IMR-90 (cell line): ENCODE results near the gene VEGFA. TPM values are rescaled to one million over a fixed set of nuclear protein-coding genes. Genes with fewer than 3 reads are reported as not detected.
A peak's percentile ranks its signal among the peaks of the same experiment; 100 is the strongest.

Experiments
- ATAC-seq: fragments of 200-7000 bp; cut with Tn5 transposase; 2 replicates; pipeline ENCODE4 v1.9.1; 2020; ENCODE audit warnings: low read depth, mild to moderate bottlenecking, moderate library complexity
- BruUV-seq: library from RNA; stranded (reverse); fragments of 400-500 nt; replicated peaks from 2 replicates; lab custom pipeline; 2021; lab: Mats Ljungman, UMichigan
- CTCF ChIA-PET: fragments of 300-600 bp; formaldehyde crosslinking; extraction: SDS; loops from one replicate; lab custom pipeline; 2021; ENCODE audit warnings: antibody characterized with exemption; lab: Yijun Ruan, JAX
- POLR2A ChIA-PET: fragments of 300-600 bp; sonication (Branson Sonifier 250); formaldehyde crosslinking; loops from one replicate; lab custom pipeline; 2022; ENCODE audit warnings: antibody characterized with exemption; ENCODE audit not compliant: unreplicated experiment; lab: Charles Lee
- DNase-seq: peaks from one replicate; pipeline ENCODE4 v3.0.0; 2013
- H2AFZ ChIP-seq: replicated peaks from 2 replicates; pipeline ENCODE3; 2013; ENCODE audit warnings: low read length, mild to moderate bottlenecking; ENCODE audit not compliant: poor library complexity
- H2AK5ac ChIP-seq: 2 replicates; pipeline ENCODE4 v1.6.1; 2013; ENCODE audit warnings: low read depth, low read length, inconsistent platforms
- H2AK9ac ChIP-seq: replicated peaks from 2 replicates; pipeline ENCODE3; 2013; ENCODE audit warnings: mild to moderate bottlenecking, low read depth, low read length, moderate library complexity; ENCODE audit not compliant: poor library complexity
- H2BK120ac ChIP-seq: 2 replicates; pipeline ENCODE4 v1.6.1; 2013; ENCODE audit warnings: low read depth, low read length, inconsistent platforms
- H2BK15ac ChIP-seq: 3 replicates; pipeline ENCODE4 v1.6.1; 2013; ENCODE audit warnings: low read depth, low read length, inconsistent platforms
- H2BK20ac ChIP-seq: 2 replicates; pipeline ENCODE4 v1.6.1; 2013; ENCODE audit warnings: low read depth, mild to moderate bottlenecking, inconsistent platforms, low read length, moderate library complexity
- H2BK5ac ChIP-seq: 2 replicates; pipeline ENCODE4 v1.6.1; 2013; ENCODE audit warnings: mild to moderate bottlenecking, low read depth, low read length, inconsistent platforms; ENCODE audit not compliant: poor library complexity, severe bottlenecking
- H3K14ac ChIP-seq: replicated peaks from 2 replicates; pipeline ENCODE4 v1.6.1; 2013; ENCODE audit warnings: low read depth, low read length, inconsistent platforms
- H3K18ac ChIP-seq: 2 replicates; pipeline ENCODE4 v1.6.1; 2013; ENCODE audit warnings: low read depth, low read length, control low read depth
- H3K23ac ChIP-seq: 2 replicates; pipeline ENCODE4 v1.6.1; 2013; ENCODE audit warnings: low read depth, low read length, inconsistent platforms
- H3K27ac ChIP-seq: 2 replicates; pipeline ENCODE4 v1.5.1; 2013; ENCODE audit warnings: mild to moderate bottlenecking, control low read depth, low read length; ENCODE audit not compliant: insufficient read depth
- H3K27me3 ChIP-seq: 2 replicates; pipeline ENCODE4 v1.6.1; 2013; ENCODE audit warnings: low read length; ENCODE audit not compliant: control insufficient read depth, insufficient read depth
- H3K36me3 ChIP-seq: 2 replicates; pipeline ENCODE4 v1.6.1; 2013; ENCODE audit warnings: low read length, mixed read lengths; ENCODE audit not compliant: control insufficient read depth, insufficient read depth
- H3K4ac ChIP-seq: 2 replicates; pipeline ENCODE4 v1.6.1; 2013; ENCODE audit warnings: low read depth, low read length, inconsistent platforms
- H3K4me1 ChIP-seq: 2 replicates; pipeline ENCODE4 v1.6.1; 2013; ENCODE audit warnings: low read length, mixed read lengths; ENCODE audit not compliant: control insufficient read depth, insufficient read depth
- H3K4me2 ChIP-seq: 2 replicates; pipeline ENCODE4 v1.6.1; 2013; ENCODE audit warnings: low read depth, mild to moderate bottlenecking, control low read depth, low read length, moderate library complexity
- H3K4me3 ChIP-seq: 2 replicates; pipeline ENCODE4 v1.5.1; 2013; ENCODE audit warnings: low read depth, mild to moderate bottlenecking, control low read depth, low read length, moderate library complexity; ENCODE audit not compliant: insufficient read depth
- H3K56ac ChIP-seq: 2 replicates; pipeline ENCODE4 v1.6.1; 2013; ENCODE audit warnings: low read length, inconsistent platforms; ENCODE audit not compliant: insufficient read depth; ENCODE audit errors: extremely low read depth
- H3K79me1 ChIP-seq, 2 experiments: 2 replicates each; pipeline ENCODE4 v1.6.1; 2013; ENCODE audit warnings: low read length in 2 of 2, inconsistent platforms in 1 of 2, low read depth in 1 of 2
- H3K9ac ChIP-seq: 2 replicates; pipeline ENCODE4 v1.6.1; 2013; ENCODE audit warnings: low read depth, low read length, control low read depth
- H3K9me1 ChIP-seq: 2 replicates; pipeline ENCODE4 v1.6.1; 2013; ENCODE audit warnings: low read length, inconsistent platforms; ENCODE audit not compliant: insufficient read depth
- H3K9me3 ChIP-seq: 2 replicates; pipeline ENCODE4 v1.6.1; 2013; ENCODE audit warnings: low read length; ENCODE audit not compliant: control insufficient read depth, insufficient read depth
- H4K20me1 ChIP-seq: 2 replicates; pipeline ENCODE4 v1.6.1; 2013; ENCODE audit warnings: low read length, inconsistent platforms; ENCODE audit not compliant: insufficient read depth
- H4K5ac ChIP-seq: 2 replicates; pipeline ENCODE4 v1.6.1; 2013; ENCODE audit warnings: mild to moderate bottlenecking, low read depth, low read length, control low read depth
- H4K8ac ChIP-seq, 2 experiments: 2 replicates each; pipeline ENCODE4 v1.6.1; 2013; ENCODE audit warnings: low read depth in 2 of 2, low read length in 2 of 2, control low read depth in 1 of 2, inconsistent platforms in 1 of 2
- H4K91ac ChIP-seq: 2 replicates; pipeline ENCODE4 v1.6.1; 2013; ENCODE audit warnings: low read depth, low read length, inconsistent platforms; ENCODE audit not compliant: insufficient read depth
- CEBPB ChIP-seq: IDR thresholded peaks from 2 replicates; pipeline ENCODE4 v1.6.1; 2012; ENCODE audit warnings: low read depth, low read length, improper control_type of control experiment
- CTCF ChIP-seq: conservative IDR thresholded peaks from 2 replicates; pipeline ENCODE4 v1.5.1; 2012; ENCODE audit warnings: mild to moderate bottlenecking, low read depth, low read length, improper control_type of control experiment
- MAFK ChIP-seq: IDR thresholded peaks from 2 replicates; pipeline ENCODE4 v1.6.1; 2012; ENCODE audit warnings: low read depth, low read length, improper control_type of control experiment
- MAZ ChIP-seq: IDR thresholded peaks from 2 replicates; pipeline ENCODE4 v1.6.1; 2012; ENCODE audit warnings: low read depth, mild to moderate bottlenecking, low read length, improper control_type of control experiment, moderate library complexity, borderline replicate concordance
- MXI1 ChIP-seq: IDR thresholded peaks from 2 replicates; pipeline ENCODE4 v1.6.1; 2012; ENCODE audit warnings: low read depth, mild to moderate bottlenecking, low read length, moderate library complexity, borderline replicate concordance
- NFE2L2 ChIP-seq: fragments of 150-350 bp; IDR thresholded peaks from 2 replicates; pipeline ENCODE4 v1.6.1; 2016; ENCODE audit warnings: low read depth, mild to moderate bottlenecking, low read length
- POLR2A ChIP-seq: IDR thresholded peaks from 2 replicates; pipeline ENCODE4 v1.6.1; 2012; ENCODE audit warnings: mild to moderate bottlenecking, low read depth, low read length
- RAD21 ChIP-seq: IDR thresholded peaks from 2 replicates; pipeline ENCODE4 v1.6.1; 2012; ENCODE audit warnings: low read length, improper control_type of control experiment
- RFX5 ChIP-seq: IDR thresholded peaks from 2 replicates; pipeline ENCODE4 v1.8.0; 2012; ENCODE audit warnings: low read depth, mild to moderate bottlenecking, low read length, moderate library complexity
- SMC3 ChIP-seq: fragments of 150-350 bp; IDR thresholded peaks from 2 replicates; pipeline ENCODE4 v1.6.1; 2016; ENCODE audit warnings: low read depth, mild to moderate bottlenecking, antibody characterized with exemption, low read length, moderate library complexity
- USF2 ChIP-seq: fragments of 150-350 bp; IDR thresholded peaks from 2 replicates; pipeline ENCODE4 v1.6.1; 2017; ENCODE audit warnings: mild to moderate bottlenecking, antibody characterized with exemption, low read length, low read depth
- WGBS, 2 experiments: methylation state at CpG; one replicate each; pipeline versions ENCODE4 v1.1.5 to v1.1.7; 2013; ENCODE audit warnings: missing lambda C conversion rate in 2 of 2; ENCODE audit not compliant: insufficient read length in 1 of 2; ENCODE audit errors: extremely low coverage in 2 of 2; 5-methylcytosine and 5-hydroxymethylcytosine counted together
- dilution Hi-C: fragments of 300-500 bp; cut with HindIII; formaldehyde crosslinking; loops from one replicate; pipeline ENCODE4 v1.14.3; 2018; ENCODE audit warnings: low sequenced_read_pairs; ENCODE audit not compliant: unreplicated experiment
- in situ Hi-C: fragments of 300-500 bp; cut with MboI; formaldehyde crosslinking; loops from 3 replicates; pipeline ENCODE4 v1.14.3; 2019; ENCODE audit warnings: low sequenced_read_pairs, inconsistent platforms, mixed read lengths
- intact Hi-C: fragments of 100-400 bp; cut with micrococcal nuclease; formaldehyde crosslinking; loops from 2 replicates; pipeline ENCODE4 v1.10.0; 2022
- polyA plus RNA-seq, 3 experiments: library from polyadenylated mRNA; depleted of rRNA; stranded (reverse); fragments of >200 nt; gene quantifications; 2 replicates each; pipeline ENCODE4 v1.2.3, GENCODE V29; 2012; ENCODE audit warnings: low replicate concordance in 1 of 3
- total RNA-seq: library from RNA; depleted of rRNA; stranded (reverse); fragments of >200 nt; gene quantifications from 2 replicates; pipeline ENCODE4 v1.2.3, GENCODE V29; 2012
- TF ChIP-seq, protein P1 (sequence below): fragments of 150-350 bp; IDR thresholded peaks from 2 replicates; pipeline ENCODE4 v1.6.1; 2016; ENCODE audit warnings: low read depth, mild to moderate bottlenecking, low read length, moderate library complexity, borderline replicate concordance

The VEGFA gene
- total and polyA plus RNA-seq, 2 of the 4 experiments (the other 2 are of a cell fraction), result 190 to 234 TPM

DNA sequence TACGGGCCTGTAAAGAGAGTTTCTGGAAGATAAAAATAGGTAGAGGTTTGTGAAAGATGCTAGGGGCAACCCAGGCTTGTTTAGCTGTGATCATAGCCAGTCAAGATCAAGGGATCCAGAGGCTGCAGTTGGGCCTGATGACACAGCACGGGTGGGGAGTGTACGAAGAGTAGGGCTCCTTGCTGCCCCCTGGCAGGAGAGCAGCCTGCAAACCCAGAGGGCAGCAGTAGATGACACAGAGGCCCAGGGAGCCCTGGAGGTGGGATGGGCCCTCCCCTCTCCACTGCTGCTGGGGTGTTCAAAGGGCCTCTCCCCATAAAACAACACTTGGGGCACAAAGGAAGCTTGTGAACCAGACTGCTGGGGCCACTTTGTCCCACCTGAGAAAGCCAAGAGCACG is 47.2 kb downstream of the VEGFA start:
- Histone ChIP-seq H3K4ac (no peak overlapping the region), H3K4me3 (no peak overlapping the region), H3K18ac (no peak overlapping the region), H2AK5ac (no peak overlapping the region), H3K4me1 (no peaks in the 10 kb centered on the region; the same call in 1 of the 2 replicates), H2BK120ac (no peak overlapping the region), H2BK15ac (no peak overlapping the region), H3K9me1 (no peaks in the 10 kb centered on the region; the same call in 1 of the 2 replicates), H4K91ac (no peak overlapping the region), H4K8ac (no peak overlapping the region), H3K56ac (no peak overlapping the region), H2BK5ac (no peak overlapping the region), H3K9ac (no peak overlapping the region), H2BK20ac (no peak overlapping the region), H3K23ac (no peak overlapping the region), H4K20me1 (no peaks in the 10 kb centered on the region), H2AFZ (no peak overlapping the region), H2AK9ac (no peak overlapping the region), H4K5ac (no peak overlapping the region), H3K36me3 (no peaks in the 10 kb centered on the region), H3K79me1 (no peaks in the 10 kb centered on the region), H3K27me3 (peaks cover 13% of the 10 kb centered on the region), H3K9me3 (no peaks in the 10 kb centered on the region), H3K27ac (no peak overlapping the region), H3K14ac (no peak overlapping the region), H3K4me2 (no peak overlapping the region)
- ChIA-PET CTCF (interaction anchor here (1.0 kb wide), 2 partner anchors 9 to 43 kb away, joined by 3 read pairs; no protein-coding TSS in a partner anchor), POLR2A (no interaction called here)
- WGBS, 2 experiments, result 69% methylated on average over 4 of the region's 4 CpGs; no CpG with 5 or more reads in 1 of the 2 experiments
- in situ Hi-C loops, result no loop called here
- ATAC-seq (peak; percentile 88), DNase-seq (peak; percentile 31)
- TF ChIP-seq RAD21 (peak; percentile 45), CTCF (peak; percentile 44), CEBPB (no peak), NFE2L2 (0 out of 2 replicates have a peak, but pooled peaks have one; percentile 8), MAFK (no peak), POLR2A (no peak), MXI1 (no peak), SMC3 (peak; percentile 41), RFX5 (no peak), MAZ (peak; percentile 66; the same call in 1 of the 2 replicates), USF2 (no peak)
- TF ChIP-seq, protein P1, sequence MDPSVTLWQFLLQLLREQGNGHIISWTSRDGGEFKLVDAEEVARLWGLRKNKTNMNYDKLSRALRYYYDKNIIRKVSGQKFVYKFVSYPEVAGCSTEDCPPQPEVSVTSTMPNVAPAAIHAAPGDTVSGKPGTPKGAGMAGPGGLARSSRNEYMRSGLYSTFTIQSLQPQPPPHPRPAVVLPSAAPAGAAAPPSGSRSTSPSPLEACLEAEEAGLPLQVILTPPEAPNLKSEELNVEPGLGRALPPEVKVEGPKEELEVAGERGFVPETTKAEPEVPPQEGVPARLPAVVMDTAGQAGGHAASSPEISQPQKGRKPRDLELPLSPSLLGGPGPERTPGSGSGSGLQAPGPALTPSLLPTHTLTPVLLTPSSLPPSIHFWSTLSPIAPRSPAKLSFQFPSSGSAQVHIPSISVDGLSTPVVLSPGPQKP, result no peak
- intact Hi-C loops, result no loop called here
- BruUV-seq, result no TSS peak
- dilution Hi-C loops, result no loop called here
